ENCODE results near the gene MFNG.

GRCh38 chr22:37443086-37443485 lies 43.1 kb downstream of the MFNG start:
- no peak for TF ChIP-seq CTCF (IDR thresholded peaks at IDR 0.05)
- no peak for TF ChIP-seq EZH2 (IDR thresholded peaks at IDR 0.05; ENCODE audit: borderline replicate concordance, insufficient read depth, low read depth, low read length, poor library complexity, severe bottlenecking)

All from B cell (primary cell).